HuH-7.5 (cell line): ENCODE results near the gene RASAL2.
"Not testable (repeated sequence)": the region's sequence is repeated elsewhere in the genome, so short reads cannot be mapped to it uniquely, and the experiment has no call there.

Experiments
- DNase-seq: peaks from one replicate; pipeline ENCODE4 v3.0.0; 2011; ENCODE audit warnings: low spot score

RASAL2 gene

GRCh38 chr1:178494569-178494971, 400.7 kb downstream of the RASAL2 start:
- DNase-seq, result no peak

GRCh38 chr1:178495158-178495557, 401.3 kb downstream of the RASAL2 start:
- no peak for DNase-seq

- DNase-seq, result no peak
These were observed 402.0 kb downstream of the RASAL2 start for GRCh38 chr1:178495741-178496409.

- no peak for DNase-seq
These were observed 402.7 kb downstream of the RASAL2 start, which contains the start of gene CLEC20A for GRCh38 chr1:178496410-178497135. Gene CLEC20A (minus strand): TSS chr1:178496964. CDS start chr1:178496939, 25 bp downstream.

- no peak for DNase-seq
These were observed 404.1 kb downstream of the RASAL2 start for GRCh38 chr1:178497903-178498478.

- DNase-seq, result no peak
These were observed 405.2 kb downstream of the RASAL2 start for GRCh38 chr1:178498896-178499675.

- peak; percentile 37 for DNase-seq
These were observed 406.3 kb downstream of the RASAL2 start for GRCh38 chr1:178500091-178500770.

- no peak for DNase-seq
These were observed 407.1 kb downstream of the RASAL2 start for GRCh38 chr1:178500936-178501554.

- DNase-seq, result peak; percentile 85
These were observed 407.9 kb downstream of the RASAL2 start for GRCh38 chr1:178501705-178502329.

- DNase-seq, result no peak
These were observed 408.4 kb downstream of the RASAL2 start for GRCh38 chr1:178502330-178502714.

GRCh38 chr1:178502856-178503255, 409.0 kb downstream of the RASAL2 start:
- DNase-seq, result no peak

- not testable (repeated sequence) for DNase-seq
These were observed 409.4 kb downstream of the RASAL2 start for GRCh38 chr1:178503316-178503715.

GRCh38 chr1:178503849-178504248, 409.9 kb downstream of the RASAL2 start:
- DNase-seq, result no peak

- DNase-seq, result no peak
These were observed 410.4 kb downstream of the RASAL2 start for GRCh38 chr1:178504286-178504685.

- no peak for DNase-seq
These were observed 412.3 kb downstream of the RASAL2 start for GRCh38 chr1:178506177-178506576.

- DNase-seq, result peak; percentile 28
These were observed 412.8 kb downstream of the RASAL2 start for GRCh38 chr1:178506669-178507068.

GRCh38 chr1:178509414-178510007, 415.6 kb downstream of the RASAL2 start:
- no peak for DNase-seq

GRCh38 chr1:178510155-178510554, 416.3 kb downstream of the RASAL2 start:
- no peak for DNase-seq

- no peak for DNase-seq
These were observed 418.8 kb downstream of the RASAL2 start, which contains the start of gene TEX35 for GRCh38 chr1:178512566-178513277. Gene TEX35 (plus strand): TSS chr1:178513109. CDS start chr1:178513189, 80 bp downstream.
